A549 (cell line): ENCODE results near the gene PNPLA7. TPM values are rescaled to one million over a fixed set of nuclear protein-coding genes. Genes with fewer than 3 reads are reported as not detected.

Experiments
- ATAC-seq, 2 experiments: fragments of 200-7000 bp in 1 of 2; fragments of >200 bp in 1 of 2; cut with Nextera tagmentation in 1 of 2; cut with Tn5 transposase in 1 of 2; 3 replicates each; pipeline versions ENCODE4 v1.8.0 to v1.9.1; 2018 to 2020; ENCODE audit warnings: mild to moderate bottlenecking in 1 of 2, moderate library complexity in 1 of 2
- CTCF ChIA-PET: fragments of 300-600 bp; sonication (Branson Sonifier 250); formaldehyde crosslinking; extraction: SDS; loops from one replicate; lab custom pipeline; 2021; ENCODE audit warnings: antibody characterized with exemption, inconsistent platforms; lab: Yijun Ruan, JAX
- POLR2A ChIA-PET: fragments of 350-600 bp; formaldehyde crosslinking; extraction: SDS; loops from one replicate; lab custom pipeline; 2021; ENCODE audit warnings: antibody characterized with exemption, inconsistent platforms; lab: Yijun Ruan, JAX
- DNase-seq, 2 experiments: peaks; one replicate each; pipeline versions ENCODE4 v3.0.0 to v3.0.0-alpha.2; 2011 to 2016; ENCODE audit warnings: low read depth in 1 of 2, low spot score in 1 of 2
- FAIRE-seq: peaks from 2 replicates; lab custom pipeline; 2011; peaks lifted over from hg19 to GRCh38; lab: Jason Lieb, UNC
- H3K27ac ChIP-seq, 2 experiments: fragments of >200 bp; sonication (Bioruptor Twin); formaldehyde crosslinking; 3 replicates each; pipeline ENCODE4 v1.5.1; 2016 to 2017
- H3K4me1 ChIP-seq: fragments of >200 bp; sonication (Bioruptor Twin); formaldehyde crosslinking; 3 replicates; pipeline ENCODE4 v1.6.1; 2016
- H3K4me2 ChIP-seq: fragments of >200 bp; sonication (Bioruptor Twin); formaldehyde crosslinking; 3 replicates; pipeline ENCODE4 v1.6.1; 2016
- H3K4me3 ChIP-seq: fragments of >200 bp; sonication (Bioruptor Twin); formaldehyde crosslinking; 3 replicates; pipeline ENCODE4 v1.5.1; 2016
- H3K9me3 ChIP-seq: fragments of >200 bp; sonication (Bioruptor Twin); formaldehyde crosslinking; 3 replicates; pipeline ENCODE4 v1.6.1; 2016
- BCL3 ChIP-seq: fragments of >200 bp; sonication (Bioruptor Twin); formaldehyde crosslinking; IDR thresholded peaks from 3 replicates; pipeline ENCODE4 v1.6.1; 2016
- BHLHE40 ChIP-seq: IDR thresholded peaks from 2 replicates; pipeline ENCODE4 v1.6.1; 2012; ENCODE audit warnings: low read depth, low read length, inconsistent platforms
- CBX8 ChIP-seq: fragments of 200-600 bp; sonication (generic); IDR thresholded peaks from 2 replicates; pipeline ENCODE4 v1.6.1; 2016
- CHD2 ChIP-seq: fragments of 150-350 bp; IDR thresholded peaks from 2 replicates; pipeline ENCODE4 v1.6.1; 2014; ENCODE audit warnings: low read length; ENCODE audit not compliant: partially characterized antibody
- EP300 ChIP-seq, 2 experiments: fragments of >200 bp; sonication (Bioruptor Twin); formaldehyde crosslinking; IDR thresholded peaks; 2 replicates in 1 of 2; 3 replicates in 1 of 2; pipeline ENCODE4 v1.6.1; 2016 to 2017
- FOSL2 ChIP-seq, 2 experiments: fragments of 450-650 bp in 1 of 2; fragments of >200 bp in 1 of 2; sonication (Bioruptor Twin) in 1 of 2; formaldehyde crosslinking; IDR thresholded peaks; 2 replicates each; pipeline versions ENCODE4 v1.5.0 to v1.6.1; 2016 to 2020; ENCODE audit warnings: mild to moderate bottlenecking in 1 of 2, moderate library complexity in 1 of 2
- HEYL ChIP-seq: fragments of 250-450 bp; sonication (Bioruptor Pico); IDR thresholded peaks from 2 replicates; pipeline ENCODE4 v1.8.0; 2021; ENCODE audit warnings: mild to moderate bottlenecking, moderate library complexity
- HOXA7 ChIP-seq: fragments of 250-450 bp; sonication (Bioruptor Pico); IDR thresholded peaks from 2 replicates; pipeline ENCODE4 v1.5.0; 2020; ENCODE audit warnings: mild to moderate bottlenecking, moderate library complexity
- HOXB13 ChIP-seq: fragments of 250-450 bp; sonication (Bioruptor Pico); IDR thresholded peaks from 2 replicates; pipeline ENCODE4 v1.5.0; 2020; ENCODE audit warnings: low read depth, mild to moderate bottlenecking, moderate library complexity
- JUN ChIP-seq, 2 experiments: fragments of >200 bp; sonication (Bioruptor Twin); formaldehyde crosslinking; IDR thresholded peaks; 2 replicates in 1 of 2; 3 replicates in 1 of 2; pipeline ENCODE4 v1.6.1; 2016 to 2017
- KDM1A ChIP-seq: fragments of 200-600 bp; sonication (generic); IDR thresholded peaks from 2 replicates; pipeline ENCODE4 v1.6.1; 2016; ENCODE audit warnings: low read depth, mild to moderate bottlenecking
- KDM5A ChIP-seq: fragments of 200-600 bp; sonication (generic); IDR thresholded peaks from 2 replicates; pipeline ENCODE4 v1.6.1; 2016; ENCODE audit warnings: antibody characterized with exemption, mild to moderate bottlenecking
- MAFK ChIP-seq: fragments of 450-650 bp; IDR thresholded peaks from 2 replicates; pipeline ENCODE4 v1.6.1; 2014; ENCODE audit not compliant: partially characterized antibody
- MAX ChIP-seq: IDR thresholded peaks from 2 replicates; pipeline ENCODE4 v1.6.1; 2012
- MAZ ChIP-seq: fragments of 150-350 bp; IDR thresholded peaks from 2 replicates; pipeline ENCODE4 v1.6.1; 2014; ENCODE audit warnings: antibody characterized with exemption, low read depth, low read length, borderline replicate concordance
- MYC ChIP-seq: IDR thresholded peaks from 2 replicates; pipeline ENCODE4 v1.6.1; 2012; ENCODE audit warnings: mild to moderate bottlenecking, inconsistent platforms, low read length, improper control_type of control experiment, borderline replicate concordance
- PHF8 ChIP-seq: fragments of 200-600 bp; sonication (generic); IDR thresholded peaks from 2 replicates; pipeline ENCODE4 v1.6.1; 2016; ENCODE audit warnings: low read depth, mild to moderate bottlenecking, antibody characterized with exemption, moderate library complexity, borderline replicate concordance
- POLR2A ChIP-seq: IDR thresholded peaks from 2 replicates; pipeline ENCODE4 v1.6.1; 2012; ENCODE audit warnings: mild to moderate bottlenecking, low read length
- POLR2AphosphoS2 ChIP-seq: conservative IDR thresholded peaks from 2 replicates; pipeline ENCODE4 v1.6.1; 2012; ENCODE audit warnings: low read length, improper control_type of control experiment, inconsistent platforms
- RAD21 ChIP-seq, 2 experiments: fragments of >200 bp in 1 of 2; sonication (Bioruptor Twin) in 1 of 2; formaldehyde crosslinking in 1 of 2; IDR thresholded peaks in 1 of 2; conservative IDR thresholded peaks in 1 of 2; 2 replicates in 1 of 2; 3 replicates in 1 of 2; pipeline ENCODE4 v1.6.1; 2012 to 2018; ENCODE audit warnings: inconsistent platforms in 1 of 2
- RCOR1 ChIP-seq: fragments of 150-350 bp; IDR thresholded peaks from 2 replicates; pipeline ENCODE4 v1.6.1; 2014; ENCODE audit warnings: antibody characterized with exemption, low read length, low read depth
- REST ChIP-seq: fragments of 200-600 bp; sonication (generic); IDR thresholded peaks from 2 replicates; pipeline ENCODE4 v1.6.1; 2016; ENCODE audit warnings: antibody characterized with exemption, mild to moderate bottlenecking, moderate library complexity
- SREBF2 ChIP-seq: fragments of 450-650 bp; IDR thresholded peaks from 2 replicates; pipeline ENCODE4 v1.6.1; 2014; ENCODE audit warnings: mild to moderate bottlenecking, moderate library complexity
- TFCP2L1 ChIP-seq: fragments of 250-450 bp; sonication (Bioruptor Pico); IDR thresholded peaks from 2 replicates; pipeline ENCODE4 v1.5.0; 2021; ENCODE audit warnings: mild to moderate bottlenecking
- TP53 ChIP-seq: fragments of 250-450 bp; sonication (Bioruptor Pico); IDR thresholded peaks from 2 replicates; pipeline ENCODE4 v1.5.0; 2021; ENCODE audit warnings: mild to moderate bottlenecking, moderate library complexity
- ZNF302 ChIP-seq: fragments of 250-450 bp; sonication (Bioruptor Pico); IDR thresholded peaks from 2 replicates; pipeline ENCODE4 v1.9.0; 2021; ENCODE audit warnings: inconsistent platforms, mild to moderate bottlenecking, moderate library complexity
- ZSCAN20 ChIP-seq: fragments of 250-450 bp; sonication (Bioruptor Pico); IDR thresholded peaks from 2 replicates; pipeline ENCODE4 v1.8.0; 2022; ENCODE audit warnings: mild to moderate bottlenecking, moderate library complexity
- WGBS: methylation state at CpG from one replicate; pipeline ENCODE4 v1.1.6; 2017; ENCODE audit errors: missing lambda C conversion rate; 5-methylcytosine and 5-hydroxymethylcytosine counted together
- polyA plus RNA-seq, 4 experiments: library from polyadenylated mRNA; depleted of rRNA in 3 of 4; stranded (reverse); fragments of >200 nt; fragmentation: RNase III in 1 of 4; extraction: RNeasy Plus Mini Kit Qiagen cat#74134 plus additional on column Dnase treatment in 1 of 4; gene quantifications; 2 replicates in 3 of 4; 3 replicates in 1 of 4; pipeline ENCODE4 v1.2.3, GENCODE V29; 2011 to 2017

Gene PNPLA7
- polyA plus RNA-seq, 2 of the 4 experiments (the other 2 are of a cell fraction), result 0.31 to 1.1 TPM

GRCh38 chr9:137592767-137593166 is 42.6 kb upstream of the PNPLA7 start:
- Histone ChIP-seq H3K27ac (no peak overlapping the region), H3K9me3 (no peaks in the 10 kb centered on the region), H3K4me3 (no peak overlapping the region), H3K4me1 (peaks cover 15% of the 10 kb centered on the region; the same call in 1 of the 3 replicates), H3K4me2 (no peak overlapping the region)
- POLR2A ChIA-PET, result no interaction called here
- TF ChIP-seq JUN (IDR thresholded peaks at IDR 0.05), result no peak
- no peak for TF ChIP-seq HOXA7
- TF ChIP-seq CBX8, result no peak
- no peak for TF ChIP-seq KDM1A
- no peak for TF ChIP-seq MAZ
- ATAC-seq (no peak), FAIRE-seq (no peak), DNase-seq (no peak)
- WGBS, result 81% methylated on average over 7 of the region's 7 CpGs
- CTCF ChIA-PET, result interaction anchor here (0.9 to 18.5 kb wide), 3 partner anchors 9 to 18 kb away, joined by 4 to 175 read pairs (median 6); partner anchors contain the start of gene DPH7

- Histone ChIP-seq H3K9me3 (no peaks in the 10 kb centered on the region), H3K27ac (peak within 1 kb of the TSS; percentile 94 to 95), H3K4me3 (peak within 1 kb of the TSS; percentile 99), H3K4me2 (peak within 1 kb of the TSS; percentile 95), H3K4me1 (peaks cover 15% of the 10 kb centered on the region; the same call in 1 of the 3 replicates)
- DNase-seq (peak; percentile 85 to 94), FAIRE-seq (no peak), ATAC-seq (peak; percentile 87 to 93)
- CTCF ChIA-PET, result interaction anchor here (0.7 to 18.5 kb wide), 2 partner anchors 10 to 14 kb away, joined by 3 to 175 read pairs; partner anchors contain the start of genes ARRDC1 and DPH7
- under 1% methylated on average over 23 of the region's 113 CpGs for WGBS
- TF ChIP-seq FOSL2 (IDR thresholded peaks at IDR 0.05), result no peak
- TF ChIP-seq FOSL2 (CRISPR knock-in tag; IDR thresholded peaks at IDR 0.05), result no peak
- TF ChIP-seq KDM5A, result no peak
- TF ChIP-seq MYC, result no peak
- no peak for TF ChIP-seq CBX8
- no peak for TF ChIP-seq EP300 (IDR thresholded peaks at IDR 0.05)
- TF ChIP-seq MAFK, result no peak
- peak; percentile 58 for TF ChIP-seq POLR2A
- TF ChIP-seq CHD2, result no peak
- no peak for TF ChIP-seq HOXB13 (CRISPR knock-in tag)
- no peak for TF ChIP-seq KDM1A
- peak; percentile 53 for TF ChIP-seq MAX
- peak; percentile 9; the same call in 1 of the 2 replicates for TF ChIP-seq TFCP2L1 (CRISPR knock-in tag)
- no peak for TF ChIP-seq SREBF2
- no peak for TF ChIP-seq ZSCAN20 (CRISPR knock-in tag)
- peak in 1 of 2 experiments; percentile 35; a peak in 2 of 5 replicates for TF ChIP-seq JUN (IDR thresholded peaks at IDR 0.05)
- TF ChIP-seq PHF8, result no peak
- POLR2A ChIA-PET, result interaction anchor here (0.6 to 1.4 kb wide), 8 partner anchors 9 to 178 kb away, joined by 3 to 11 read pairs (median 4); partner anchors contain the start of genes ARRDC1, DPH7 and EHMT1
Observed at GRCh38 chr9:137590469-137591383, 40.5 kb upstream of the PNPLA7 start, which contains the start of gene ZMYND19. Gene ZMYND19 (minus strand): TSS chr9:137590512. CDS start chr9:137590263, 249 bp downstream.

- Histone ChIP-seq H3K4me3 (peak overlapping the region; percentile 99), H3K9me3 (no peaks in the 10 kb centered on the region), H3K4me2 (peak overlapping the region; percentile 95), H3K4me1 (peaks cover 15% of the 10 kb centered on the region; the same call in 1 of the 3 replicates), H3K27ac (peak overlapping the region; percentile 94 to 95)
- ATAC-seq (peak in 1 of 2 experiments; percentile 48; a peak in 3 of 6 replicates), DNase-seq (no peak), FAIRE-seq (no peak)
- WGBS, result no CpG with 5 or more reads among the region's 61 CpGs
- POLR2A ChIA-PET, result interaction anchor here (1.0 to 1.4 kb wide), 4 partner anchors 9 to 29 kb away, joined by 3 to 11 read pairs (median 7); partner anchors contain the start of genes ARRDC1 and EHMT1
- CTCF ChIA-PET, result interaction anchor here (18.5 kb wide), 1 partner anchor 9 kb away, joined by 175 read pairs; the partner anchor contains the start of gene DPH7
- TF ChIP-seq POLR2A (no peak), REST (no peak), ZNF302 (CRISPR knock-in tag) (no peak), JUN (IDR thresholded peaks at IDR 0.05) (no peak; a peak in 1 of 5 replicates), POLR2AphosphoS2 (no peak), BHLHE40 (no peak), RAD21 (conservative IDR thresholded peaks at IDR 0.05 in 1 of 2, IDR thresholded peaks at IDR 0.05 in 1 of 2) (no peak), RCOR1 (no peak), BCL3 (no peak), TP53 (CRISPR knock-in tag) (no peak), TFCP2L1 (CRISPR knock-in tag) (no peak), MAX (no peak), HEYL (CRISPR knock-in tag) (no peak), KDM1A (no peak)
Observed at GRCh38 chr9:137590123-137590468, 39.9 kb upstream of the PNPLA7 start.
